Measurements from ENCODE around the gene MAP3K5.

DNA sequence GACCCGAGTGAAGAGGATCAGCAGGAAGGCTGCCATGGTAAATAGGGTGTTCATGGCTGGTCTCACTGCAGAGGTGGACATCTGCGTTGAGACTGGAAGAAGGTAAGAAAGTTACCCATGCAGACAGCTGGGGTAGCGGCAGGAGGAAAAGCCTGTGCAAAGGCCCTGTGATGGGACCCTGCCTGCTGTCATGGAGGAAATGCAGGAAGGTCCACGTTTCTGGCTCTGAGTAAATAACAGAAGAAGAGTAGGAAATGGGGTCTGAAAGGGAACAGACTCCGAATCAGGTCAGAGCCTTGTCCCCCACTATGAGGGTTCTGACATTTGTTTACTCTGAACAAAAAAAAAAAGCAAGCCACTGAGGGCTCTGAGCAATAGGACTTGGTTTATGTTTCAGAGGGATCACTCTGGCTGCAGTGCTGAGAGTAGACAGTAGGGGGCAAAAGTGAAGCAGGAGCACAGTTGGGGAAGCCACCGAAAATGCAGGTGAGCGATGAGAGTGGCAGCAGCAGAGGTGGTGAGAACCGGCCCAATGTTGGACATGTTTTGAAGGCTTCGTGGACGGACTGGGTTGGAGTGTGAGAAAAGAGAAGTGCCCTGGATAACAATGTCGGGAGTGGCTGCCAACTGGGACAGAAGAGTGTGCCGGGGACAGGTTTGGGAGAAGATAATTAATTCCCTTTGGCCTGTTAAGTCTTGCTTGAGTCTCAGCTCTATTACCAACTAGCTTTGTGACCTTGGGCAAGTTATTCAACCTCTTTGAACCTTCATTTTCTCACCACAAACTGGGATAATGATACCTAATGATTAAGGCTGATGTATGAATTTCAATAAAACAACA is 184.1 kb downstream of the MAP3K5 start:
- TF ChIP-seq, protein P1, sequence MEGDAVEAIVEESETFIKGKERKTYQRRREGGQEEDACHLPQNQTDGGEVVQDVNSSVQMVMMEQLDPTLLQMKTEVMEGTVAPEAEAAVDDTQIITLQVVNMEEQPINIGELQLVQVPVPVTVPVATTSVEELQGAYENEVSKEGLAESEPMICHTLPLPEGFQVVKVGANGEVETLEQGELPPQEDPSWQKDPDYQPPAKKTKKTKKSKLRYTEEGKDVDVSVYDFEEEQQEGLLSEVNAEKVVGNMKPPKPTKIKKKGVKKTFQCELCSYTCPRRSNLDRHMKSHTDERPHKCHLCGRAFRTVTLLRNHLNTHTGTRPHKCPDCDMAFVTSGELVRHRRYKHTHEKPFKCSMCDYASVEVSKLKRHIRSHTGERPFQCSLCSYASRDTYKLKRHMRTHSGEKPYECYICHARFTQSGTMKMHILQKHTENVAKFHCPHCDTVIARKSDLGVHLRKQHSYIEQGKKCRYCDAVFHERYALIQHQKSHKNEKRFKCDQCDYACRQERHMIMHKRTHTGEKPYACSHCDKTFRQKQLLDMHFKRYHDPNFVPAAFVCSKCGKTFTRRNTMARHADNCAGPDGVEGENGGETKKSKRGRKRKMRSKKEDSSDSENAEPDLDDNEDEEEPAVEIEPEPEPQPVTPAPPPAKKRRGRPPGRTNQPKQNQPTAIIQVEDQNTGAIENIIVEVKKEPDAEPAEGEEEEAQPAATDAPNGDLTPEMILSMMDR (IDR thresholded peaks at IDR 0.05) = peak; percentile 48 to 76 (median 58)
- TF ChIP-seq POLR2A (IDR thresholded peaks at IDR 0.05) = no peak
- TF ChIP-seq POLR2AphosphoS5 (IDR thresholded peaks at IDR 0.05) = no peak
- no peak for TF ChIP-seq EP300 (IDR thresholded peaks at IDR 0.05)

Data from gastroesophageal sphincter (tissue), 3 donors.